ENCODE data around the gene ITGA3.

GRCh38 chr17:50110591-50111349 is 54.9 kb downstream of the ITGA3 start:
- TF ChIP-seq CTCF (conservative IDR thresholded peaks at IDR 0.05 in 1 of 2, IDR thresholded peaks at IDR 0.05 in 1 of 2; ENCODE audit: extremely low read depth in 1 of 2, insufficient read depth in 1 of 2, low read depth in 1 of 2, low read length in 2 of 2): no peak
- TF ChIP-seq EZH2 (IDR thresholded peaks at IDR 0.05; ENCODE audit: borderline replicate concordance, low read length): no peak

Measured in mammary epithelial cell (primary cell).